ENCODE data around the gene KLHL40.

Gene KLHL40

DNA sequence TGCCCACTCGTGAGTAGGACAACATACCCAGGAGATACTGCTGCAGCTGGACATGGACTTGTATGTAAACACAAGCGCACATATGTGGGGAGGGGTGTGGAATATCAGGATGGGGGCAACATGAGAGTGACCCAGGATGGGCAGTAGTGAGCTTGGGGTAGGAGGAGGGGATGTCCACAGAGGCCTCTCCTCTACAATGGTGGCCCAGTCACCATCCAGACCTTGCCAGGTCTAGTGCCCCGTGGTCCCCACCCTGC lies 32.1 kb upstream of the KLHL40 start:
- TF ChIP-seq, protein P1, sequence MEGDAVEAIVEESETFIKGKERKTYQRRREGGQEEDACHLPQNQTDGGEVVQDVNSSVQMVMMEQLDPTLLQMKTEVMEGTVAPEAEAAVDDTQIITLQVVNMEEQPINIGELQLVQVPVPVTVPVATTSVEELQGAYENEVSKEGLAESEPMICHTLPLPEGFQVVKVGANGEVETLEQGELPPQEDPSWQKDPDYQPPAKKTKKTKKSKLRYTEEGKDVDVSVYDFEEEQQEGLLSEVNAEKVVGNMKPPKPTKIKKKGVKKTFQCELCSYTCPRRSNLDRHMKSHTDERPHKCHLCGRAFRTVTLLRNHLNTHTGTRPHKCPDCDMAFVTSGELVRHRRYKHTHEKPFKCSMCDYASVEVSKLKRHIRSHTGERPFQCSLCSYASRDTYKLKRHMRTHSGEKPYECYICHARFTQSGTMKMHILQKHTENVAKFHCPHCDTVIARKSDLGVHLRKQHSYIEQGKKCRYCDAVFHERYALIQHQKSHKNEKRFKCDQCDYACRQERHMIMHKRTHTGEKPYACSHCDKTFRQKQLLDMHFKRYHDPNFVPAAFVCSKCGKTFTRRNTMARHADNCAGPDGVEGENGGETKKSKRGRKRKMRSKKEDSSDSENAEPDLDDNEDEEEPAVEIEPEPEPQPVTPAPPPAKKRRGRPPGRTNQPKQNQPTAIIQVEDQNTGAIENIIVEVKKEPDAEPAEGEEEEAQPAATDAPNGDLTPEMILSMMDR (IDR thresholded peaks at IDR 0.05; ENCODE audit: control insufficient read depth, extremely low read depth, insufficient read depth) = no peak
- peak overlapping the region; percentile 64 for H3K4me3 ChIP-seq (ENCODE audit: low read depth, low read length)
- no peak for DNase-seq (ENCODE audit: low read depth)

DNA sequence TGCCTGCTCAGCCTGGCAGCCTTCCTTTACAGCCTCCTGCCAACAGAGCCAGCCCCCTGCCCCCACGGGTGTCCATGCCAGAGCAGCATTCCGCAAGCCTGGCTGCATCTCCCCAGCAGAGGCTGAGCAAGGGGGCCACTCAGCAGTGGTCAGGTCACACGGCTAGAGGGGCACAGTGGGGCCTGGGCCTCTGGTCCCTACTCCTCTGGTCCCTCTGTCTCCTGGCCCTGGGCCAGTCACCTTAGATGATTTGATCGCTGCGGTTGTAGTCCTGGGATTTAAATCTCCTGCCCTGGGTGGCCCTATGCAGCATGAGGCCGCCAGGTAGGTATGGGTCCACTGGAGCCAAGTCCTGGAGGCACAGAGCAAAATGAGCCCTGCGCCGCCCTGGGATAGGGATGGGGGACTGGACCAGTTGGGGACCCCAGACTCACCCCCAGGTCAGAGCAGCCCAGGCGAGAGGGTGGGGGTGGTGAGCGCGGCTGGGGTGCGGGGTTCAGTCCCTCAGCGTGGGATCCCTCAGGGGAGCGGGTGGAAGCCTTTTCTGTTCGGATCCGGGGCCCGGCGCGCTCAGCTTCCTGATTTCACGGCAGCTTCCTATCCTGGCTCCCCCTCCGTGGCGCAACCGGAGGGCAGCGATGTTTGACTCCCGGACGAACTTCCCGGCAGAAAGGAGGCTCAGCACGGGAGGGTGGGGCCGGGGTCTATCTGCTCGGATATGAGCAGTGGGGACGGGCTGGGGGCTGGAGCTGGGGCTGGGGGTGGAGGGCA lies 31.6 kb upstream of the KLHL40 start, which contains the start of gene ZBTB47:
ZBTB47 (plus strand) TSS at position 138 of the 771 bp plus-strand sequence. CDS start 4,659 bp downstream, outside the sequence.
- H3K4me3 ChIP-seq (ENCODE audit: low read depth, low read length) = peak within 1 kb of the TSS; percentile 64
- no peak for DNase-seq (ENCODE audit: low read depth)
- TF ChIP-seq, protein P1 (IDR thresholded peaks at IDR 0.05; ENCODE audit: control insufficient read depth, extremely low read depth, insufficient read depth) = no peak

DNA sequence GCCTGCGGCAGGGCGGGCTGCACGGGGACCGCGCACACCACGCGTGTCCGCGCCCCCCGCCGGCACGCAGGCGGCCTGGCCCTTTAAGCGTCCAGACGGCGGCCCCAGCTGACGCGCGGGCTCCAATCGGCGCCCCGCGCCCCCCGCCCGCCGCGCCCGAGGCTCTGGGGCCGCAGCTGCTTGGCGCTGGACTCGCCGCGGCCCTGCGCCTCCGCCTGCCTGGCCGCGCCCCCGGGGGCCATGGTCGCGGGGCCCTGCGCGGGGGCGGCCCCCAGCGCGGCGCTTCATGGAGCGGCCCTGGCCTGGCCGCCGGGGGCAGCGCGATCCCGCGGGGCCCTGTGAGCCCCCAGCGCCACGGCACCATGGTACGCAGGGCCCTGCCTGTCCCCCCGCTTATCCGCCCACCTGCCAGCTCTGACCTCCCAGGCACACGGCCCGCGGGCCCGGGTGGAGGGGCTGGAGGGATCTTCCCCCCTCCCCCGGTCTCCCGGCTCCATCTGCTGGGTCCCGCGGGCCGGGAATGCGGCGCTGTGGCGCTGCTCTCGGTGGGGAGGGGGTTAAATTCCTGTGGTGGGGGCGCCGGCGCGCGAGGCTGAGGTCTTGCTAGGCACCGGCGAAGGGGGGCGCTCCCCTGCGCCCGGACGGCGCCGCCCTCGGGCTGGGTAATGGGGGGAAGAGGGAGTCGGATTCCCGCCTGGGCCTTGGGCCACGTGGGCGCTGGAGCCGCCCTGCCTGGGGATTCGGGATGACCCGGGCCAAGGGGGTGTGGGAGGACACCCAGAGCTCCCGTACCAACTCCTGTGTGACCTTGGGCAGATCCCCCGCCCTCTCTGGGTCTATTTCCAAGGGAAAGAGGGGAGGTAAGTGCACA lies 30.8 kb upstream of the KLHL40 start:
- peak overlapping the region; percentile 64 for H3K4me3 ChIP-seq (ENCODE audit: low read depth, low read length)
- DNase-seq (ENCODE audit: low read depth) = no peak
- TF ChIP-seq, protein P1 (IDR thresholded peaks at IDR 0.05; ENCODE audit: control insufficient read depth, extremely low read depth, insufficient read depth) = peak; percentile 19; the same call in 1 of the 2 replicates

DNA sequence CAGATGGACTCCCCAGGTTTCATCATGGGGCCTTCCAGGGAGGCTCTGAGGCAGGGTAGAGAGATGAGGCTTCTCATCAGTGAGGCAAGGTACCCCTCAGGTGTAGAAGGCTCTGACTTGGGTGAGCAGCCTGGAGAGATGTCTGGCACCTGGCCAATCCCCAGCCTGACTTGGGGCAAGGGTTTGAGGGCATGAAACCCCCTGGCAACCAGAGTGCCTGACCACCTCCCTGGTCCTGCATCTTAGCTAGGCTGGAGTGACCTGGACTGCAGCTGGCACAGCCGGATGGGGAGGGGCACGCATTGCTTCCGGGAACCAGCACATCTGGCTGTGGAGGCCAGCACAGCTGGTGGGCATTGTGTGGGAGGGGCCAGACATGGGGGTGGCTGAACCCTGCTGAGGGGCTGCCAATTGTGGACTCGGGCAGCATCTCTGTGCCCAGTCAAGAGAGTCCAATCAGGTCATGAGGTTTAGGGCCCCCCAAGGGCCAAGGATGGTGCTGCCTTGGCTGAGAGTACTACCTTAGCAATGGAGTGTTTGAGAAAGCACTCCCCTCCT lies 29.9 kb upstream of the KLHL40 start:
- H3K4me3 ChIP-seq (ENCODE audit: low read depth, low read length) = peak overlapping the region; percentile 64
- TF ChIP-seq, protein P1 (IDR thresholded peaks at IDR 0.05; ENCODE audit: control insufficient read depth, extremely low read depth, insufficient read depth) = no peak
- no peak for DNase-seq (ENCODE audit: low read depth)

DNA sequence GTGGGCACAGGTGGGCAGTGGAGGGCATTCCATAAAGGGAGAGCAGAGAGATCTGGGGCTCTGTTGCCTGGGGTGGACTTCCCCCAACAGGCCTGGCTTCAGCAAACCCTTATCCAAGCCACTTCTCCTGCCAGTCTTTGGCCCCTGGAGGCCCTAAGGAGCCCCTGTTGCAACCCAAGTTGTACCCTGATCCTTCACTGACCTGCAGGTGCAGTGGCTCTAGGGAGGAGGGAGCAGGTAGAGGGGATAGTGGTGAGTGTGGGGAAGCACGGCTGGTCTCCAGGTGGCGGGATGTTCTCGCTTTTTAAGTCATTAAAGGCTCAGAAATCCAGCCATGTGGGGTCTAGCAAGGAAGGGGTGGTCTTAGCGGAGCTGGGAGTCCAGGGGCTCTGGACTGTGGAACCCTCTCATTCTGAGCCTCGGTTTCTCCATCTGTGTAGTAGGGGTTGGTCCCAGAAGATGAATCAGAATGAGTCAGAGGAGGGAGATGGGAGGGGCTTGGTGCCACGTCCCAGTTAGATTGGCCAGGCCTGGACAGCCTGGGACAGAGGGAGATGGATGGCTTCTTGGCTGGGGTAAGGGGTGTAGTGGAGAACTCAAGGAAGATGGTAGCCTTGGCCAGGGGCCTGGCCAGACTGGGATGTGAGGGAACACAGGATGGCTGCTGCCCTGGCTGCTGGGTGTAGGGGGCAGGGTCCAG lies 29.2 kb upstream of the KLHL40 start:
- TF ChIP-seq, protein P1 (IDR thresholded peaks at IDR 0.05; ENCODE audit: control insufficient read depth, extremely low read depth, insufficient read depth) = no peak
- H3K4me3 ChIP-seq (ENCODE audit: low read depth, low read length) = no peak overlapping the region
- no peak for DNase-seq (ENCODE audit: low read depth)

DNA sequence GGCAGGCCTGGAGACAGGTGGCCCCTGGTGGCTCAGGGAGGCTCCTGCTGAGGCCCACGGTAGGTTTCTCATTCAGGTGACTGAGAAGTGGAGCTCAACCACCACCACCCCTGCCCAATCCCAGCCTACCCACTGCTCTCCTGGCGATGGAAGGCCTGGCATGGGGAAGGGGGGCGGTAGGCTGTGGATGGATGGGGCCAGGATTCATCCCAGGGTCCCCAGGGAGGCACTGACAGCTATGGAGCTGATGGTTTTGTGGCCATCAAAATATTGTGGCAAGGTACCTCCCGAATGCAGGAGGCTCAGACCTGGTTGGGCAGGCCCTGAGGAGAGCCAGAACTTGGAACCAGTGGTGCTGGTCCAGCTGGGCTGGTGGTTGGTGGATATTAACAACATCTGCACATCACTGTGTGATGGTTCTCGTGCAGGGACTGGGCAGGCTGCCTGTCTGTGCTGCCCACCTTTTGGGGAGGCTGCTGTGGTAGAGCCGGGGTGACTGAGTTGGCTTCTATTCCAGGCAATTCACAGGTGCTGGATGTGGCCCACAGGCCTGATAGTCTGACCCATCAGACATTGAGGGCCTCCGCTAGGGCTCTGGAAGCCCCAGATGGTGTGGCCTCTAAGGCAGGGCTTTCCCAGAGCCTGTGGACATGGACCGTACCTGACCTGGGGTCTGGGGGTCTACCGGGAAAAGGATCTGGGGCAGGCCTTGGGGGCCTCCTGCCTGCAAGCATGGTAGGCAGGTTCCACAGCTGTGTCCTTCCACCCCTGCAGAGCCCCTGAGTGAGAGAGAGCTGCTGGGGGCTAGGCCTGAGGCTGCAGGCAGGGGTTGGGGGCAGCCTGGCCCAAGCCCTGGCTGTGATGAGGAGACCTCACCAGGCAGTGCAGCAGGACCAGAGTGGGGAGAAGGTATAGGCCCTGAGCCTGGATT lies 28.4 kb upstream of the KLHL40 start:
- H3K4me3 ChIP-seq (ENCODE audit: low read depth, low read length) = no peak overlapping the region
- TF ChIP-seq, protein P1 (IDR thresholded peaks at IDR 0.05; ENCODE audit: control insufficient read depth, extremely low read depth, insufficient read depth) = no peak
- DNase-seq (ENCODE audit: low read depth) = no peak
